Mucosa of descending colon (tissue), 3 donors: Measurements from ENCODE around the gene ZC3H12A. TPM values are rescaled to one million over a fixed set of nuclear protein-coding genes. Genes with fewer than 3 reads are reported as not detected.

Experiments used
- ATAC-seq: fragments of 200-7000 bp; cut with Tn5 transposase; one replicate; pipeline ENCODE4 v1.9.1; 2020; ENCODE audit warnings: mild to moderate bottlenecking, moderate library complexity
- DNase-seq, 3 donors: peaks; one replicate each; pipeline ENCODE4 v3.0.0-alpha.2; 2020
- H3K36me3 ChIP-seq: fragments of 200-600 bp; one replicate; pipeline ENCODE4 v1.8.0; 2021; ENCODE audit warnings: low read depth, mild to moderate bottlenecking
- H3K4me1 ChIP-seq: fragments of 200-600 bp; one replicate; pipeline ENCODE4 v1.8.0; 2021; ENCODE audit warnings: low read depth, mild to moderate bottlenecking
- H3K4me3 ChIP-seq: fragments of 200-600 bp; one replicate; pipeline ENCODE4 v1.8.0; 2021; ENCODE audit warnings: mild to moderate bottlenecking
- H3K9me3 ChIP-seq: fragments of 200-600 bp; one replicate; pipeline ENCODE4 v1.8.0; 2021; ENCODE audit warnings: mild to moderate bottlenecking
- intact Hi-C, 2 donors: fragments of 100-400 bp; cut with DNase I in 1 of 2; cut with micrococcal nuclease in 1 of 2; formaldehyde crosslinking; loops; one replicate each; pipeline versions ENCODE4 v1.11.0 to v1.11.1; 2022; cut with DNase I, micrococcal nuclease
- total RNA-seq, 3 donors: library from RNA; stranded (reverse); fragmentation: NEBNext Ultra II Directional in 2 of 3; extraction: Animal tissue kit (Norgen Biotek cat#: 25700) in 2 of 3; gene quantifications; one replicate each; pipeline versions ENCODE4 v1.2.1 to v1.2.4, GENCODE V29; 2021 to 2023
- TF ChIP-seq, protein P1 (sequence below): fragments of 200-600 bp; IDR thresholded peaks from one replicate; pipeline ENCODE4 v1.8.0; 2022; ENCODE audit warnings: antibody characterized with exemption, mild to moderate bottlenecking
- donor health status: DM: no; HTN: no; CAD: no; lungs with moderate emphysema.
- donor health status: DM: no; HTN: no; CAD: no.
- donor health status: DM: no; HTN: yes; CAD: no.

ZC3H12A gene
- total RNA-seq, 3 donors from 2014 or later = 25.6 to 42.4 (median 25.9) TPM

DNA sequence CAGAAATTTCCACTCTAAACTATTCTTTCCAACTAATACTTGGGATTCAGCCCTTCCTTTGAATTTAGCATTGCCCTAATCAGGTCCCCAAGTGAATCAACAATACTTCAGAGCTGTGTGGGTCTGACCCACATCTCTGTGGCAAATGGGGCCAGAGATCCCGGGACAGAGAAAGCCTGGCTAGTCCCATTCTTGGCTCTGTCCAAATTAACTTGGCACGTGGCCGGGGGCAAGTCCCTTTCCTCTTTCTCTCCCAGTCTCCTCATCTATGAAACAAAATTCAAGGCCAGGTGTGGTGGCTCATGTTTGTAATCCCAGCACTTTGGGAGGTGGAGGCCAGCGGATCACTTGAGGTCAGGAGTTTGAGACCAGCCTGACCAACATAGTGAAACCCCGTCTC is 6.3 kb upstream of the ZC3H12A start:
- TF ChIP-seq, protein P1, sequence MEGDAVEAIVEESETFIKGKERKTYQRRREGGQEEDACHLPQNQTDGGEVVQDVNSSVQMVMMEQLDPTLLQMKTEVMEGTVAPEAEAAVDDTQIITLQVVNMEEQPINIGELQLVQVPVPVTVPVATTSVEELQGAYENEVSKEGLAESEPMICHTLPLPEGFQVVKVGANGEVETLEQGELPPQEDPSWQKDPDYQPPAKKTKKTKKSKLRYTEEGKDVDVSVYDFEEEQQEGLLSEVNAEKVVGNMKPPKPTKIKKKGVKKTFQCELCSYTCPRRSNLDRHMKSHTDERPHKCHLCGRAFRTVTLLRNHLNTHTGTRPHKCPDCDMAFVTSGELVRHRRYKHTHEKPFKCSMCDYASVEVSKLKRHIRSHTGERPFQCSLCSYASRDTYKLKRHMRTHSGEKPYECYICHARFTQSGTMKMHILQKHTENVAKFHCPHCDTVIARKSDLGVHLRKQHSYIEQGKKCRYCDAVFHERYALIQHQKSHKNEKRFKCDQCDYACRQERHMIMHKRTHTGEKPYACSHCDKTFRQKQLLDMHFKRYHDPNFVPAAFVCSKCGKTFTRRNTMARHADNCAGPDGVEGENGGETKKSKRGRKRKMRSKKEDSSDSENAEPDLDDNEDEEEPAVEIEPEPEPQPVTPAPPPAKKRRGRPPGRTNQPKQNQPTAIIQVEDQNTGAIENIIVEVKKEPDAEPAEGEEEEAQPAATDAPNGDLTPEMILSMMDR = no peak
- Histone ChIP-seq H3K4me3 (no peak overlapping the region), H3K4me1 (peaks cover 16% of the 10 kb centered on the region), H3K36me3 (no peaks in the 10 kb centered on the region), H3K9me3 (no peaks in the 10 kb centered on the region)
- no peak for DNase-seq
- intact Hi-C loops = no loop called here
- ATAC-seq = no peak

DNA sequence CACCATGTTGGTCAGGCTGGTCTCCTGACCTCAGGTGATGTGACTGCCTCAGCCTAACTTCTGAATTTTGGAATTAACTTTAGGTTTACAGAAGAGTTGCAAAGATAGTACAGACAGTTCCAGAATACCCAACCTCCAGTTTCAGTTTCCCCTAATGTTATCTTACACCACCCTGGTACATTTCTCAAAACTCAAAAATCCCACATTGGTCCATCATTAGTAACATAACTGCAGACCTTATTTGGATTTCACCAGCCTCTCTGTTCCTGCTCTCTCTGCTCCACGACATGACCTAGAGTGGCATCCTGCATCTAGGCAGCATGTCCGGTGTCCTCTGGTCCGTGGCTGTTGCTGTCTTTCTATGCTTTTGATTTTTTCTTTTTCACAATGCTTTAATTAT is 5.0 kb upstream of the ZC3H12A start:
- no peak for ATAC-seq
- Histone ChIP-seq H3K4me3 (no peak overlapping the region), H3K4me1 (peaks cover 18% of the 10 kb centered on the region), H3K9me3 (no peaks in the 10 kb centered on the region), H3K36me3 (no peaks in the 10 kb centered on the region)
- DNase-seq = no peak
- intact Hi-C loops = no loop called here
- TF ChIP-seq, protein P1 = no peak

DNA sequence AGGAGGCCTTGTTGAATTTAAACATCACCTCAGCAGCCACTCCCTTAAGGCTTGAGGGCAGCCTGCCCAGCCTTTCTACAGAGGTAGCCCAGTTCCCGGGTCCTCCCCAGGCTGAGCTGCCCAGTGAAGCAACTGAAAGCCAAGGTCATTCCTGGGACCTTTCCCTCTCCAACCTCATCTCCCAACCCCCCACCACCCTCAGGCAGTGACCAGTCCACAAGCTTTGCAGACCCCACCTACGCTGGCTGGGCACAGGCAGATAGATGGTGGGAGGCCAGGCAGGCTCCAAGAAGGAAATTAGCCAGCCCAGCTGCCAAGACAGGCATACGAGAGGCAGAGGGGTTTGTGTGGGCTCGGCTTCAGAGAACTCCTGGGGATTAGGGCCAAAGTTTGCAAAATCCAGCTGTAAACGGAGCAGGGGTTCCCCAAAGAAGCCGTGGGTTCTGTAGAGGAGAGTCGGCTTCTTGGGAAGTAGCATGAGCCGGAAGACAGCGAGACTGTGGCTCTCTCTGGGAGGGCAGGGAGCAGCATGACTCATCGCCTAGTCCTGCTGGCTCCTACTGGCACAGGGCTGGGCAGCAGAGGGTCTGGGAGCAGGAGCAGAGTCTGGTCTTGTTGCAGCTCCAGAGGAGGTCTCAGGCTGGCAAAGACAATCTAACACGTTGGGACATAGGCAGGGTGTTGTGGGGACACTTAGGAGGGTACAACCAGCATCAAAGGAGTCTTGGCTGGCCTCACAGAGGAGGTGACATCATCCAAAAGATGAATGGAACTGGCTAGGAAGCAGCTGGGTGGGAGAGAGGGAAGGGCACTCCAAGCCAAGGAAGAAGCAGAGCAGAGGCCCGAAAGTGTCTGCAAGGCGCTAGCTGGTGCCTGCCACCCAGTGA is 2.8 kb upstream of the ZC3H12A start:
- Histone ChIP-seq H3K4me3 (no peak overlapping the region), H3K36me3 (no peaks in the 10 kb centered on the region), H3K4me1 (peaks cover 28% of the 10 kb centered on the region), H3K9me3 (no peaks in the 10 kb centered on the region)
- intact Hi-C loops = no loop called here
- TF ChIP-seq, protein P1 = no peak
- ATAC-seq = peak; percentile 68
- peak; percentile 80 to 87 (median 81) for DNase-seq

DNA sequence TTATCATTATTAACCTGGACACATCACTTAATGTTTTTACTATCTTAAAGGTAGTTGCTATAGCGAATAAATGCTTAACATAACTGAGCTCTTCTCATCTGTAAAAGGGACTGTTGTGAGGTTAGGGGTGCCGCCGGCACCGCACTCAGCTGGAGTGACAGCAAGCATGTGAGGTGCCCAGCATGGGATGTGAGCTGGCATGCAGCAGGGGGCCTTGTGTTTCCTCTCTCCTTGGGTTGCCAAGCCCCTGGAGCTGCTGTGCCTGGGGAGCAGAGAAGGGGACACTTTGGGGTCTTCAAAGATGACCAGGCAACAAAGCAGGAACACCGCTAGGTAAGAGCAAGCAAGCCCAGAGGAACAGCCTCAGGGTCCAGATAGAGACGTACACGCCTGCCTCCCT is 2.1 kb upstream of the ZC3H12A start:
- ATAC-seq = no peak
- H3K36me3 ChIP-seq = no peaks in the 10 kb centered on the region
- H3K9me3 ChIP-seq = no peaks in the 10 kb centered on the region
- peak in 1 of 3 donors; percentile 40 for DNase-seq
- TF ChIP-seq, protein P1 = no peak
- intact Hi-C loops = no loop called here
- no peak overlapping the region for H3K4me3 ChIP-seq
- peaks cover 35% of the 10 kb centered on the region for H3K4me1 ChIP-seq

DNA sequence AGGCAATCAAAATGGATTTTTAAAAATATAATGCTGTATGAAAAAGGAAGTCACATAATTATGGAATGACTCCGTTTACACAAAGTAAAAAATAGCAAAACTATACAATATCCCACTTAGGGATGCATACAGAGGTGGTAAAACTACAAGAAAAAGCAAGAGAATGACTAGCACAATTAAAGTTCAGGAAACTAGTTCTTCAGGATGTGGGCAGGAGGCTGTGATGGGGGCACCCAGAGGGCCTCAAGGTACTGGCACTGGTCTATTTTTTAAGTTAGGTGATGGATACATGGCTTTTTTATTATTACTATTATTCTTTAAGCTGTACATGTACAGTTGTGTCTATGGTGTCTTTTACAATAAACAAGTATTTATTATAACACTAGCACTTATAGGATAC is 1.4 kb upstream of the ZC3H12A start:
- no peaks in the 10 kb centered on the region for H3K9me3 ChIP-seq
- DNase-seq (no peak), ATAC-seq (no peak)
- no peaks in the 10 kb centered on the region for H3K36me3 ChIP-seq
- intact Hi-C loops = no loop called here
- H3K4me3 ChIP-seq = no peak overlapping the region
- TF ChIP-seq, protein P1 = no peak
- H3K4me1 ChIP-seq = peaks cover 42% of the 10 kb centered on the region
